ENCODE results near the gene PRUNE2.

The PRUNE2 gene

GRCh38 chr9:76567086-76567485, 338.8 kb downstream of the PRUNE2 start:
- CTCF ChIA-PET: no interaction called here
- no peak for TF ChIP-seq CTCF (conservative IDR thresholded peaks at IDR 0.05; ENCODE audit: low read depth)
- POLR2A ChIA-PET (ENCODE audit: low non-redundant PET): no interaction called here
- H3K27ac ChIP-seq: no peak overlapping the region
- no peak for DNase-seq (ENCODE audit: low spot score)

GRCh38 chr9:76564297-76564696, 341.6 kb downstream of the PRUNE2 start:
- TF ChIP-seq CTCF (conservative IDR thresholded peaks at IDR 0.05; ENCODE audit: low read depth): no peak
- POLR2A ChIA-PET (ENCODE audit: low non-redundant PET): no interaction called here
- no peak overlapping the region for H3K27ac ChIP-seq
- DNase-seq (ENCODE audit: low spot score): no peak
- CTCF ChIA-PET: no interaction called here

GRCh38 chr9:76562511-76562911, 343.4 kb downstream of the PRUNE2 start:
- no peak overlapping the region for H3K27ac ChIP-seq

GRCh38 chr9:76561900-76562299, 344.0 kb downstream of the PRUNE2 start:
- H3K27ac ChIP-seq: no peak overlapping the region
- DNase-seq (ENCODE audit: low spot score): no peak
- ChIA-PET CTCF (interaction anchor here (0.7 to 1.1 kb wide), 2 partner anchors 16 to 29 kb away, joined by 3 to 4 read pairs; no protein-coding TSS in a partner anchor), POLR2A (ENCODE audit: low non-redundant PET) (no interaction called here)
- no peak for TF ChIP-seq CTCF (conservative IDR thresholded peaks at IDR 0.05; ENCODE audit: low read depth)

More at GRCh38 chr9:76562511-76562911, 343.4 kb downstream of the PRUNE2 start:
- POLR2A ChIA-PET (ENCODE audit: low non-redundant PET): no interaction called here
- peak; percentile 36 for DNase-seq (ENCODE audit: low spot score)
- CTCF ChIA-PET: interaction anchor here (0.7 to 1.1 kb wide), 2 partner anchors 30 to 69 kb away, joined by 4 to 6 read pairs; no protein-coding TSS in a partner anchor
- no peak for TF ChIP-seq CTCF (conservative IDR thresholded peaks at IDR 0.05; ENCODE audit: low read depth)
